ENCODE measurements around the gene COG7.
"Not testable (repeated sequence)": the region's sequence is repeated elsewhere in the genome, so short reads cannot be mapped to it uniquely, and the experiment has no call there.

Gene COG7

GRCh38 chr16:23452572-23453337 lies at the start of gene COG7:
Gene COG7 (minus strand): TSS chr16:23453189. CDS start chr16:23452994, 195 bp downstream.
- in situ Hi-C loops (cut with MboI; ENCODE audit: low sequenced_read_pairs) = no loop called here

- in situ Hi-C loops (cut with MboI; ENCODE audit: low sequenced_read_pairs) = no loop called here
Measured at GRCh38 chr16:23502466-23502865, 49.5 kb upstream of the COG7 start.

- in situ Hi-C loops (cut with MboI; ENCODE audit: low sequenced_read_pairs) = no loop called here
Measured at GRCh38 chr16:23501291-23501690, 48.3 kb upstream of the COG7 start.

- in situ Hi-C loops (cut with MboI; ENCODE audit: low sequenced_read_pairs) = no loop called here
Measured at GRCh38 chr16:23500862-23501225, 47.9 kb upstream of the COG7 start.

GRCh38 chr16:23500212-23500861 lies 47.3 kb upstream of the COG7 start:
- in situ Hi-C loops (cut with MboI; ENCODE audit: low sequenced_read_pairs) = no loop called here

- in situ Hi-C loops (cut with MboI; ENCODE audit: low sequenced_read_pairs) = no loop called here
Measured at GRCh38 chr16:23499801-23500200, 46.8 kb upstream of the COG7 start.

GRCh38 chr16:23498863-23499262 lies 45.9 kb upstream of the COG7 start:
- in situ Hi-C loops (cut with MboI; ENCODE audit: low sequenced_read_pairs) = no loop called here

- in situ Hi-C loops (cut with MboI; ENCODE audit: low sequenced_read_pairs) = no loop called here
Measured at GRCh38 chr16:23497543-23497868, 44.5 kb upstream of the COG7 start.

- in situ Hi-C loops (cut with MboI; ENCODE audit: low sequenced_read_pairs) = no loop called here
Measured at GRCh38 chr16:23496821-23497542, 44.0 kb upstream of the COG7 start.

- in situ Hi-C loops (cut with MboI; ENCODE audit: low sequenced_read_pairs) = no loop called here
Measured at GRCh38 chr16:23495671-23496070, 42.7 kb upstream of the COG7 start.

- in situ Hi-C loops (cut with MboI; ENCODE audit: low sequenced_read_pairs) = no loop called here
Measured at GRCh38 chr16:23494188-23494587, 41.2 kb upstream of the COG7 start.

- in situ Hi-C loops (cut with MboI; ENCODE audit: low sequenced_read_pairs) = no loop called here
Measured at GRCh38 chr16:23491490-23492391, 38.8 kb upstream of the COG7 start.

GRCh38 chr16:23486480-23486879 lies 33.5 kb upstream of the COG7 start:
- in situ Hi-C loops (cut with MboI; ENCODE audit: low sequenced_read_pairs) = no loop called here

GRCh38 chr16:23485841-23486240 lies 32.9 kb upstream of the COG7 start:
- in situ Hi-C loops (cut with MboI; ENCODE audit: low sequenced_read_pairs) = no loop called here

- in situ Hi-C loops (cut with MboI; ENCODE audit: low sequenced_read_pairs) = no loop called here
Measured at GRCh38 chr16:23485257-23485614, 32.2 kb upstream of the COG7 start.

GRCh38 chr16:23484510-23485256 lies 31.7 kb upstream of the COG7 start:
- in situ Hi-C loops (cut with MboI; ENCODE audit: low sequenced_read_pairs) = no loop called here

- in situ Hi-C loops (cut with MboI; ENCODE audit: low sequenced_read_pairs) = not testable (repeated sequence)
Measured at GRCh38 chr16:23483492-23483891, 30.5 kb upstream of the COG7 start.

- in situ Hi-C loops (cut with MboI; ENCODE audit: low sequenced_read_pairs) = no loop called here
Measured at GRCh38 chr16:23482778-23483177, 29.8 kb upstream of the COG7 start.

GRCh38 chr16:23480257-23480656 lies 27.3 kb upstream of the COG7 start:
- in situ Hi-C loops (cut with MboI; ENCODE audit: low sequenced_read_pairs) = no loop called here

- in situ Hi-C loops (cut with MboI; ENCODE audit: low sequenced_read_pairs) = no loop called here
Measured at GRCh38 chr16:23479138-23479537, 26.1 kb upstream of the COG7 start.

Data from hTERT RPE-1 (cell line).